BLaER1 (cell line): Measurements from ENCODE around the gene TRIM63.
"Not testable (repeated sequence)": the region's sequence is repeated elsewhere in the genome, so short reads cannot be mapped to it uniquely, and the experiment has no call there.

Experiments
- H3K27ac ChIP-seq: shearing (Covaris generic); formaldehyde crosslinking; 2 replicates; pipeline ENCODE4 v1.8.1; 2022
- H3K27me3 ChIP-seq: shearing (Covaris generic); formaldehyde crosslinking; 2 replicates; pipeline ENCODE4 v1.8.1; 2022
- H3K36me3 ChIP-seq: shearing (Covaris generic); formaldehyde crosslinking; 2 replicates; pipeline ENCODE4 v1.8.1; 2022
- H3K4me1 ChIP-seq: shearing (Covaris generic); formaldehyde crosslinking; 2 replicates; pipeline ENCODE4 v1.8.1; 2022
- H3K4me2 ChIP-seq: shearing (Covaris generic); formaldehyde crosslinking; 2 replicates; pipeline ENCODE4 v1.8.1; 2022
- H3K4me3 ChIP-seq: shearing (Covaris generic); formaldehyde crosslinking; 2 replicates; pipeline ENCODE4 v1.8.1; 2022
- H3K9ac ChIP-seq: shearing (Covaris generic); formaldehyde crosslinking; 2 replicates; pipeline ENCODE4 v1.8.1; 2022
- H3K9me3 ChIP-seq: shearing (Covaris generic); formaldehyde crosslinking; 2 replicates; pipeline ENCODE4 v1.8.1; 2022
- H4K20me1 ChIP-seq: shearing (Covaris generic); formaldehyde crosslinking; 2 replicates; pipeline ENCODE4 v1.8.1; 2022
- Cebpa-rat ChIP-seq: shearing (Covaris generic); IDR thresholded peaks from 2 replicates; pipeline ENCODE4 v1.8.1; 2022

TRIM63 gene

GRCh38 chr1:26067432-26067911 lies at the start of gene TRIM63:
TSS of gene TRIM63 (minus strand) at chr1:26067630. CDS start at chr1:26067494, 136 bp downstream.
- Histone ChIP-seq H4K20me1 (no peaks in the 10 kb centered on the region), H3K9me3 (no peaks in the 10 kb centered on the region), H3K4me3 (no peak within 1 kb of the TSS), H3K27ac (no peak within 1 kb of the TSS), H3K9ac (no peak within 1 kb of the TSS), H3K27me3 (no peaks in the 10 kb centered on the region), H3K4me1 (no peaks in the 10 kb centered on the region), H3K36me3 (no peaks in the 10 kb centered on the region), H3K4me2 (no peak within 1 kb of the TSS)
- TF ChIP-seq Cebpa-rat, result no peak

GRCh38 chr1:26114165-26114927 lies 46.9 kb upstream of the TRIM63 start:
- Histone ChIP-seq H3K9me3 (no peaks in the 10 kb centered on the region), H3K4me3 (no peak overlapping the region), H3K4me1 (peaks cover 28% of the 10 kb centered on the region), H3K27me3 (no peaks in the 10 kb centered on the region), H4K20me1 (no peaks in the 10 kb centered on the region), H3K4me2 (no peak overlapping the region), H3K9ac (no peak overlapping the region), H3K27ac (no peak overlapping the region), H3K36me3 (peaks cover 58% of the 10 kb centered on the region)
- no peak for TF ChIP-seq Cebpa-rat

- no peak for TF ChIP-seq Cebpa-rat
- H3K9me3 ChIP-seq, result no peaks in the 10 kb centered on the region
These were observed 45.0 kb upstream of the TRIM63 start for GRCh38 chr1:26112407-26112775.

GRCh38 chr1:26111530-26112406 lies 44.3 kb upstream of the TRIM63 start, which contains the start of gene PDIK1L:
TSS of gene PDIK1L (plus strand) at chr1:26111824. CDS start at chr1:26114309, 2,485 bp downstream.
- H3K9ac ChIP-seq, result peak within 1 kb of the TSS; percentile 97
- H3K27me3 ChIP-seq, result no peaks in the 10 kb centered on the region
- H3K36me3 ChIP-seq, result peaks cover 32% of the 10 kb centered on the region
- peak within 1 kb of the TSS; percentile 90 for H3K4me3 ChIP-seq
- peaks cover 22% of the 10 kb centered on the region for H3K4me1 ChIP-seq
- no peaks in the 10 kb centered on the region for H3K9me3 ChIP-seq
- H3K27ac ChIP-seq, result peak within 1 kb of the TSS; percentile 97
- H4K20me1 ChIP-seq, result no peaks in the 10 kb centered on the region
- peak within 1 kb of the TSS; percentile 92 for H3K4me2 ChIP-seq
- TF ChIP-seq Cebpa-rat, result no peak

More at GRCh38 chr1:26112407-26112775, 45.0 kb upstream of the TRIM63 start:
- Histone ChIP-seq H3K36me3 (peaks cover 38% of the 10 kb centered on the region), H3K4me3 (peak overlapping the region; percentile 90), H4K20me1 (no peaks in the 10 kb centered on the region), H3K4me1 (peaks cover 22% of the 10 kb centered on the region), H3K27me3 (no peaks in the 10 kb centered on the region), H3K4me2 (peak overlapping the region; percentile 86), H3K9ac (peak overlapping the region; percentile 97), H3K27ac (peak overlapping the region; percentile 97)

- Histone ChIP-seq H3K9ac (peak overlapping the region; percentile 97), H3K4me2 (peak overlapping the region; percentile 92), H4K20me1 (no peaks in the 10 kb centered on the region), H3K36me3 (peaks cover 23% of the 10 kb centered on the region), H3K4me3 (peak overlapping the region; percentile 90), H3K27ac (peak overlapping the region; percentile 97), H3K9me3 (no peaks in the 10 kb centered on the region), H3K27me3 (no peaks in the 10 kb centered on the region), H3K4me1 (peaks cover 22% of the 10 kb centered on the region)
- TF ChIP-seq Cebpa-rat, result no peak
These were observed 43.5 kb upstream of the TRIM63 start for GRCh38 chr1:26110731-26111529.

- Histone ChIP-seq H3K9me3 (no peaks in the 10 kb centered on the region), H3K9ac (no peak overlapping the region), H3K4me1 (peaks cover 31% of the 10 kb centered on the region), H3K27ac (no peak overlapping the region), H3K4me2 (peak overlapping the region; percentile 92; the same call in 1 of the 2 replicates), H4K20me1 (no peaks in the 10 kb centered on the region), H3K36me3 (peaks cover 9% of the 10 kb centered on the region), H3K27me3 (no peaks in the 10 kb centered on the region), H3K4me3 (no peak overlapping the region)
- TF ChIP-seq Cebpa-rat, result no peak
These were observed 42.1 kb upstream of the TRIM63 start for GRCh38 chr1:26109229-26110164.

GRCh38 chr1:26105226-26105548 lies 37.8 kb upstream of the TRIM63 start:
- H3K9me3 ChIP-seq, H3K9ac ChIP-seq, H3K27me3 ChIP-seq, H3K4me3 ChIP-seq, H3K36me3 ChIP-seq, H3K27ac ChIP-seq, H3K4me2 ChIP-seq, H4K20me1 ChIP-seq: not testable (repeated sequence)
- H3K4me1 ChIP-seq, result peaks cover 39% of the 10 kb centered on the region

GRCh38 chr1:26102526-26102925 lies 35.1 kb upstream of the TRIM63 start:
- Histone ChIP-seq H4K20me1 (no peaks in the 10 kb centered on the region), H3K27ac (no peak overlapping the region), H3K4me3 (no peak overlapping the region), H3K27me3 (no peaks in the 10 kb centered on the region), H3K9ac (no peak overlapping the region; the same call in 1 of the 2 replicates), H3K36me3 (no peaks in the 10 kb centered on the region), H3K9me3 (no peaks in the 10 kb centered on the region), H3K4me1 (peaks cover 36% of the 10 kb centered on the region), H3K4me2 (peak overlapping the region; percentile 52)
- no peak for TF ChIP-seq Cebpa-rat

- no peaks in the 10 kb centered on the region for H3K9me3 ChIP-seq
- no peak for TF ChIP-seq Cebpa-rat
- H3K4me1 ChIP-seq, result peaks cover 36% of the 10 kb centered on the region
- H3K36me3 ChIP-seq, result no peaks in the 10 kb centered on the region
- no peak overlapping the region for H3K9ac ChIP-seq
- no peak overlapping the region for H3K4me3 ChIP-seq
- no peak overlapping the region for H3K27ac ChIP-seq
- H3K4me2 ChIP-seq, result peak overlapping the region; percentile 52; the same call in 1 of the 2 replicates
- no peaks in the 10 kb centered on the region for H3K27me3 ChIP-seq
- H4K20me1 ChIP-seq, result no peaks in the 10 kb centered on the region
These were observed 34.7 kb upstream of the TRIM63 start for GRCh38 chr1:26102119-26102518.

- H3K4me1 ChIP-seq, result peaks cover 50% of the 10 kb centered on the region
These were observed 32.8 kb upstream of the TRIM63 start for GRCh38 chr1:26100204-26100603.

More at GRCh38 chr1:26100204-26100603, 32.8 kb upstream of the TRIM63 start:
- H3K4me2 ChIP-seq, H3K9ac ChIP-seq, H3K4me3 ChIP-seq, H3K9me3 ChIP-seq, H3K27ac ChIP-seq, H3K36me3 ChIP-seq, H3K27me3 ChIP-seq, H4K20me1 ChIP-seq: not testable (repeated sequence)
